Right kidney (tissue), 1 donor: ENCODE measurements around the gene SRC.

Experiments
- DNase-seq: peaks from one replicate; pipeline ENCODE4 v3.0.0-alpha.2; 2016

The SRC gene

GRCh38 chr20:37350649-37351574 lies 5.0 kb downstream of the SRC start:
- DNase-seq = no peak

DNA sequence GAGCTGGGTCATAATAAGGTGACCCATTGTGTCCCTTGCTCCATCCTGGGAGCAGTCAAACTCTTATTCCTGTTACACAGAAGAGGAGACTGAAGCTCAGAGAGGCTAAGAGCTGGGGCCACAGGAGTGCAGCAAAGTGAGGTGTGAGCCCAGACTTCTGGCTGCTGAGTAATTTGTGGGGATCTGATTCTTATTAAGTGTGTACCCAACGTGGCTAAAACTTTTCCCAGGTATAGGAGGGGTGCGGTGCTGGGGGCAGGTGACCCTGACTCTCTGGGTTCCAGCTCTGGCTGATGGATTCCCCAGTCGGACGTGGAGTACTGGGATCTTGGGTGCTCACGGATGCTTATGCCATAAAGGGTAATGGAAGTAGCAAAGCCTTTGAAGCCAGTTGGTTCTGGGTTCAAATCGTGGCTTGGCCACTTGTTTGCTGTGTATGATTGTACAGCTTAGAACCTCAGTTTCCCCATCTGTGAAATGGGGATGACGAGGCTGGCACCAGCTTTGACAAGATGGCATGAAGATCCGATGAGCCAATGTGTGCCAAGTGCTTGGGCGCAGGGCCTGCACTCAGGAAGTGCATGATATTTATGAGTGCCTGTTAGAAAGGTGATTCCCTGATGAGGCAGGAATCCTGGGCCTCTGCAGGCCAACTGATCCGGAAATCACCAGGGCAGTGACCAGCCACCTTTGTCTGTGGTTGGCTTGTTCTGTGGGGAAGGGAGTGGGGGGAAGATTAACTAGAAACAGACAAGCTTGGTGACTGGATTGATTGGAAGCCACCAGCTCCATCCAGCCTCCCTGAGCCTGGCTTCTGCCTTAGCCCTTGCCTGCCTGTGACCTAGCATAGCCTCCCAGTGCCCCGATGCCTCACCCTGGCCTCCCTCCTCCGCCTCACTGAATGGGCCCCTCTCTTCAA lies 6.0 kb downstream of the SRC start:
- no peak for DNase-seq

DNA sequence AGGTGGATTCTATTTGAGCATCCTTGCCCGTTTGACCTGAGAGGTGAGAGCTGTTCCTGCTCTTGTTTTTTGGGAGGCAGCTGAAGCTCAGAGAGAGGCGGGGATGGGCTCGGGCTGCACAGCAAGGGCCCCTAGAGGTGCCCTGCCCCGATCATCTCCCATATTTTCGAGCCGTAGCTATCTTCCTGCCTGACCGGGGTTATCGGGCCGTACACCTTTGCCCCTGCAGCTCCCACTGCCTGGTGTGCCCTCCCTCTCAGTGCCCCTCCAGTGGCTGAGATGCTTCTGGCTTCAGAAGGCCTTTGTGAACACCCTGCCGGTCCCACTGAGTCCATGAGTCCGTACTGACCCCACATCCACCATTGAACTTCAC lies 6.7 kb downstream of the SRC start:
- DNase-seq = no peak

DNA sequence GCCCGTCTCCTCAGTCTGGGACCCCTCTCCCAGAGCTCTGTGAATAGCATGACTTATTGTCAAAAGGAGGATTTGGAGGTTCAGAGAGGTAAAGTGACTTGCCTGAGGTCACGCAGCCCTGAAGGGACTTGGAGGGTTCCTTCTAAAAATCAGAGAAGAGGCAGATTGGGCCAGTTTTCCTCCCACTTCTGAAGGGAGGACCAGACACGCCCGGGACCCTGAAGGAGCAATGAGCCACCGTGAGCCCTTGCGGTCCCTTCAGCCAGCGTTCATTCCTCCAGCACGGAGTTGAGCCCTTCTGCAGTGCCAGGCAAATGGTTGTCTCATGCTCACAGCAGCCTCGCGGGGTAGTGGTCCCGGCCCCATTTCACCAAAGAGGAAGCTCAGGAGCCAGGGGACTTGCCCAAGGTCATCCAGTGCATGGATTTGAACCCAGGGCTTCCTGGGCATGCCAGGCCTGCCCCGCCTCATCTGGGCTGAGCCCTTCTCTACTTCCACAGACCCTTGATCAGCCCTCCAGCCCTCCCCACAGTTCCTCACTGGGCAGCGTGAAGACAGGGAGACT lies 7.4 kb downstream of the SRC start:
- DNase-seq = no peak

- DNase-seq = no peak
These were observed 8.6 kb downstream of the SRC start for GRCh38 chr20:37354210-37355195.

DNA sequence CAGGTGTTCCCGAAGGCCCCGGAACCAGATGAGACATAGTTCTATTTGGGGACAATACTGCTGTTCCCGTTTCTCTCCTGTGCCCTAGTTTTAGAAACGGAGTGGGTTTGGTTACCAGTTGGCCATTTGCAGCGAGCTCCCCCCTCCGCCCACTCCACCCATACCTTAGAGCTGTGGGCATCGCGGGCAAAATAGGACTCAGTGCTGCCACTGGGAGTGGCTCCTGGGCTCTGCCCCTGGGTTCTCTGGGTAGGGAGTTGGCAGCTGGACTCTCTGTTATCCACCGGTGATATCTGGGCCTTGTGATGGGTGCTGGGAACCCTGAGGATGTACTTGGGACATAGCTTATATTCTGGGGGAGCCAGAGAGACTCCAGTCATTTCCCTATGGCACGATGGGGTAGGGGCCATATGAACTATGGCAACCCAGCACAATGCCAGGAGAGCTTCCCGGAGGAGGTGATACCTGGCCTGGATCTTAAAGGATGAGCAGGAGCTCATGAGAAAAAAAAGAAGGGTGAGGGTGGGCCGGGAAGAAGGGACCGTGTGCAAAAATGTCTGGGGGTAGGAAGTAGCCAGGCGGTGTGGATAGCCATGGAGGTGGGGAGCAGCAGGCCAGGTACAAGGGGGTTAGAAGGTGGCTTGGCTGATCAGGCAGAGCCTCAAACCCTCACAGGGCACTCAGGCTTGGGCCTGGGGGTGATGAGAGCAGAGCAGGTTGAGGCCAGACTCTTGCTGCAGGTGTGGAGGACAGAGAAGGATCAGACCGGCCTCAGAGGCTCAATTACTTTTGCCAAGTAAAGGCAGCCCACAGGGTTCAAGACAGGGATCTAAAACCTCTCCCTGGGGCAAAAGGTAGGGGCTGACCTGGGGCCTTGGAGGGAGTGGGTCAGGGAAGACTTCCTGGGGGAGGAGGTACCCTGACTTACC lies 9.6 kb downstream of the SRC start:
- DNase-seq = no peak

- DNase-seq = no peak
These were observed 10.4 kb downstream of the SRC start for GRCh38 chr20:37356387-37356786.

GRCh38 chr20:37356961-37357371 lies 11.0 kb downstream of the SRC start:
- DNase-seq = no peak

GRCh38 chr20:37357481-37358365 lies 11.8 kb downstream of the SRC start:
- no peak for DNase-seq

DNA sequence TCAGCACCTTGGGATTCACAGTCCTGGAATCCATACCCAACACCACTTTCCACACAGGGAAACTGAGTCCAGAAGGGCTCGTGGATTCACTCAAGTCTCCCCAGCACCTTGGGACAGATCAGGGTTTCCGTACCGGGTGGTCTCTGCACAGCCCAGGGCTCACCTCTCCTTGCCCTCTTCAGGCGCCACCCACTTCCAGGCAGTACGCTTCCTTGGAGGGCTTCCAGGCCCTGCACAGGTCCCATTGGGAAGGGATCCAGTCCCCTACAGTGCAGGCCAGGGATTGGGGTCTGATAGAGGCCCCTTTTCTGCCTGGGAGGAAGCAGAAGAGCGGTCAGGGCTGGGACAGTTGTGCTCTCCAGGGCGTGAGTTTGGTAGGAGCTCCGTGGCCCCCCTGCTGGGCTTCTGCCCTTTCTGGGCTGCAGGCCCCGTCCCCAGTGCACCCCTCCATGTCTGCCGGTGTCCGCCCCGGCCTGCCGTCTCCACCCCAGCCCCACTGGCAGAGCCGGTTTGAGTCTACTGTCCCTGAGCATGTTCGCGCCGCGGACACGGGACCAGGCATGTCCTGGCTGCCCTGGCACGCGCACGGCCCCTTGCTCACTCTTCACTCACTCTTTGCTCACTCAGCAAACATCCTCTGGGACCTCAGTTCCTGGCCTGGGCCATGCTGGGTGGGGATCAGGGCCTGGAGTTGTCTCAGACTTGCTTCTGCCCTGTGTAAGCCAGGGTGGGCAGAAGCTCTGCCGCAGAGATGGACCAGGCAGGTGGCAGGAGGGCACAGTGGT lies 12.6 kb downstream of the SRC start:
- DNase-seq = no peak

DNA sequence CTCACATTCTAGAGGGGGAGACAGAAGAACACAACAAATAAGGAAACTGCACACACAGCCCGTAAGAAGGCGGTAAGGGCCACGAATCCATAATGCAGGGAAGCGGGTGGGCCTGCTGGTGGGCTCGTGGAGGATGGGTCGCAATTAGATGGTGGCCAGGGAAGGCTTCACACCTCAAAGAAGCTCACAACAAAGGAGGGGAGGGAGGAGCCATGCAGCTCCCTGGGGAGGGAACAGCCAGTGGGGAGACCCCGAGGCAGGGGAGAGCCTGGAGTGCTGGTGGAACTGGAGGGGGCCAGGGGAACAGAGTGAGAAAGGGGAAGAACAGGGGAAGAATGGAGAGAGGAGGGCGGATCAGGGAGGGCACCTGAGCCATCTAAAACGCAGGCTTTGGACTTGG lies 13.4 kb downstream of the SRC start:
- no peak for DNase-seq

DNA sequence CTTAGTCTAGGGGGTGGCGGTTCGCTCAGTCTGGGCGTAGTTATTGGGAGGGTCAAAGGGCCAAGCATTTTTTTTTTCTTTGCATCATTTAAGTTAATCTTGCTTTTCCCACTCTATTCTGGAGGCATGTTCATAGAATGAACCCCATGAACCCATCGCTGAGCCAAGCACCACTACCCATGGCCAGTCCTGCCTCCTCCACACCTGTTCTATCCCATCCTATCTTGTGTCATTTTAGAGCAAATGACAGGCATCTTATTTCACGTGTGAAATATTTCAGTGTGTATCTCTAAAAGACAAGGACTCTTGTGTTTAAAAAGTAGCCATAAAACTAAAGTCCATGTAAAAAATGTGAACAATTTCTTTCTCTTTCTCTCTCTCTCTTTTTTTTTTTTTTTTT lies 13.9 kb downstream of the SRC start:
- no peak for DNase-seq

DNA sequence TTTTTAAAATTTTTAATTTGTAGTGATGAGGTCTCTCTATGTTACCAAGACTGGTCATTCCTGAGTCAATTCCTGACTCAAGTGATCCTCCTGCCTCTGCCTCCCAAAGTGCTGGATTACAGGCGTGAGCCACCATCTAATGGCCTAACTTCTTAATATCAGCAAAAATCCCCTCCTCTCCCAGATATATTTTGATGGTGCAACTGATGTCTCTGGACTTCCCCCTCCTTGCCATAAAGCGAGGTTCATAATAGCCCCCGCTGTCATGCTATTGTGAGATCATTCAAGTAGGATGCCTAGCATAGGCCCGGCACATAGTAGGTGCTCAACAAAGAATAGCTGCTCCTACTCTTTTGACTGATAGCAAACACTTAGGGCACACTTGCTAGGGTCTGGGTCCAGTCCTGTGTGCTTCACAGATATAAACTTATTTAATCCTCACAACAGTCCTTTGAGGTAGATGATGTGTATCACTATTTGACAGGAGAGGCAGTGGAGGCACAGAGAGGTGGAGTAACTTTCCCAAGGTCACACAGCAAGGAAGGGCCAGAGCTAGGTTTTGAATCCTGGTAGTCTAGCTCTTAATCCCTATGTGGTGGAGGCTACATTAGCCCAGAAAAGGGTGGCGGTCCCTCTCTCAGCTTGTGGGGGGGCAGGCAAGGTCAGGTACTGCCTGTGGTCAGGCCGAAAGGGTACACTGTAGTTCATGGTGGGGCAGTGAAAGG lies 14.6 kb downstream of the SRC start:
- no peak for DNase-seq

- no peak for DNase-seq
These were observed 15.4 kb downstream of the SRC start for GRCh38 chr20:37361336-37361735.

GRCh38 chr20:37362231-37362792 lies 16.4 kb downstream of the SRC start:
- no peak for DNase-seq

GRCh38 chr20:37362821-37363220 lies 16.9 kb downstream of the SRC start:
- DNase-seq = no peak

- DNase-seq = no peak
These were observed 17.5 kb downstream of the SRC start for GRCh38 chr20:37363221-37364012.
